ENCODE measurements around the gene VMP1. TPM values are rescaled to one million over a fixed set of nuclear protein-coding genes. Genes with fewer than 3 reads are reported as not detected.
A peak's percentile ranks its signal among the peaks of the same experiment; 100 is the strongest.
"Not testable (repeated sequence)": the region's sequence is repeated elsewhere in the genome, so short reads cannot be mapped to it uniquely, and the experiment has no call there.

VMP1 gene
- total RNA-seq, 1 donor from 2014 or later, result 234 TPM

DNA sequence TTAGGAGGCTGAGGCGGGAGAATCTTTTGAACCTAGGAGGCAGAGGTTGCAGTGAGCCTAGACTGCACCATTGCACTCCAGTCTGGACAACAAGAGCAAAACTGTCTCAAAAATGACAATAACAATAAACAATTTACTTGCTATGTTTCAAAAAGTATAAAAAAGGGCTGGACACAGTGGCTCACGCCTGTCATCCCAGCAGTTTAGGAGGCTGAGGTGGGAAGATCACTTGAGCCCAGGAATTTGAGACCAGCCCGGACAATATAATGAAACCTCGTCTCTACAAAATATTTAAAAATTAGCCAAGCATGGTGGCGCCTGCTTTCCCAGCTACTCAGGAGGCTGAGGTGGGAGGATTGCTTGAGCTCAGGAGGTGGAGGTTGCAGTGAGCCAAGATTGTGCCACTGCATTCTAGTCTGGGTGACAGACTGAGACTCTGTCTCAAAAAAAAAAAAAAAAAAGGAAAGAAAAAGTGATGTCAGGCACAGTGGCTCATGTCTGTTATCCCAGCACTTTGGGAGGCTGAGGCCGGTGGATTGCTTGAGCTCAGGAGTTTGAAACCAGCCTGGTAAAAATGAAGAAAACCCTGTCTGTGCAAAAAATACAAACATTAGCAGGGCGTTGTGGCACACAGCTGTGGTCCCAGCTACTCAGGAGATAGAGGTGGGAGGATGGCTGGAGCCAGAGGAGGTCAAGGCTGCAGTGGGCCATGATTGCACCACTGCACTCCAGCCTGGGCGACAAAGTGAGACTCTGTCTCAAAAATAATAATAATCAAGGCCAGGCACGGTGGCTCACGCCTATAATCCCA is 146.7 kb downstream of the VMP1 start:
- not testable (repeated sequence) for DNase-seq (ENCODE audit: low read depth)

DNA sequence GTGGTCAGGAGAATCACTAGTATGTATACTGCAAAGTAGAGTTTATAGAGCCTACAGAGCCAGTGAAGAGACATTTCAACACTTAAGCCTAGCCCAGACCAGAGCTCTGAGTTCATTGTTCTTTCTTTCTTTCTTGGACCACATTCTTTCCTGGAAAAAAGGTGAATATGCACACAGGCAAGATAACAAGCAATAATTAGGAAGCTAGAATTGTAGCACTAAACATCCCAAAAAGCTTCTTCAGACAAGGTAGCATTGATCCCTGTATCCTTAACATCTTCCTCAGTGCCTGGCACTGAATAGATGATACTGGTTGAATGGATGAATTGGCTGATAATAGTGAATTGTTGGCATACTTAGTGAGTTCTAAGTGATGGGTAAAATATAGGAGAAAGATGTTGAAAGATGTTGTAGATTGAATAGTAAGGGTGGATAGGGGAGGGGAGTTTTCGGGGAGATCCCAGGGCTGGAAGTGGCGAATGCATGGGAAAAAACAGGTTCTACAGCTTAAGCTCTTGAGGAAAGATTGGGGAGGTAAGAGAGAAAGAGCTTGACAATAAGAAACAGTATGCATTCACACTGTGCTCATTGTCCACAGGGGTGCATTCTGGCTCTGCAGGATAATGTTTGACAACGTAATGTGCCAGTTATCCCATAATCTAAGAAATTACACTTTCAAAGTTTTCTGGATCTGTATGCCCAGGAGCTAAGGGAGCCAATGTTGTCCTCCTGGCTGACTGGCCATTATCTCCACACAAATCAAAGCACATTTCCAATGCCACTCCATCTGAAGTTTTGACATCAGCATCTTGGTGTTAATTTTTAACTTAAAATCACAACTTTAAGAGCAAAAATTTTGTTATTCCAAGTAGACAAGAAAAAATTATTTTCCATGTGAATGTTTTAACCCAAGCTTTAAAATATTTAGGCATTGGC is 149.7 kb downstream of the VMP1 start:
- no peak for DNase-seq (ENCODE audit: low read depth)

DNA sequence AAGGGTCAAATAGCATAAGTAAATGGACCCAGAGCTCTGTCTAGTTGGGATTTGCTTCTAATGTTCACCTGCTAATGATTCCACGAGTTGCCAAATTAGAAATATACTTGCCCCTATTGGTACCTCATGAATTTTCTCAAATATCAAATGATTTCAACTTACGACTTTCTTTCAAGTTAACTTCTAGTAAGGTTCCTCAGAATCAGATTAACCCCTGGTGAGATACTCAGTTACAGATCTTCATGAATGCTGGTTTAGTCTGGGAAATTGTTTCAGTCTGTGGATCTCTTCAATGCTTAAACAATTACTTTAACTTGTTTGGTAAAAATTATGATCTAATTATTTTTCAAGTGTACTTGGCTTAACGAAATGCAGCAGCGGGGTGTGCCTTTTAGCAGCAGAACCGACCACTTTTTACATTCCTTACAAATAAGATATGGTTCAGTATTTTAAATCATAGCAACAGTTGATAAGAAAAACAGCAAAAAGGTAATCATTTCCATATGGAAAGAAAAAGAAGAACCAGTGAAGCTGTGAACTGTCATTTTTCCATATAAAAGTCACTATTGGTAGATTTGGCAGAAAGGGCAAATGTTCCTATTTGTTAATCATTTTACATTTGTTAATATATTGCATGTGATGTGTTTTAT is 150.8 kb downstream of the VMP1 start:
- DNase-seq (ENCODE audit: low read depth), result no peak

DNA sequence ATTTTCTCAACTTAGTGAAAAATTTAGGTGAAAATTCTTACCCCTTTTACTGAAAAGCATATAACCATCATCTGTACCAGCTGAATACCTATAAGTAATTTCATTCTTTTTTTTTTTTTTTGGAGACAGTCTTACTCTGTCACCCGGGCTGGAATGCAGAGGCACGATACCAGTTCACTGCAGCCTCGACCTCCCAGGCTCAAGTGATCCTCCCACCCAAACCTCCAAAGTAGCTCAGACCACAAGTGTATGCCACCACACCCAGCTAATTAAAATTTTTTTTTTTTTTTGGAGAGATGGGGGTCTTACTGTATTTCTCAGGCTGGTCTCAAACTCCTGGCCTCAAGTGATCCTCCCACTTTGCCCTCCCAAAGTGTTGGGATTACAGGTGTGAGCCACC is 151.5 kb downstream of the VMP1 start:
- DNase-seq (ENCODE audit: low read depth), result no peak

DNA sequence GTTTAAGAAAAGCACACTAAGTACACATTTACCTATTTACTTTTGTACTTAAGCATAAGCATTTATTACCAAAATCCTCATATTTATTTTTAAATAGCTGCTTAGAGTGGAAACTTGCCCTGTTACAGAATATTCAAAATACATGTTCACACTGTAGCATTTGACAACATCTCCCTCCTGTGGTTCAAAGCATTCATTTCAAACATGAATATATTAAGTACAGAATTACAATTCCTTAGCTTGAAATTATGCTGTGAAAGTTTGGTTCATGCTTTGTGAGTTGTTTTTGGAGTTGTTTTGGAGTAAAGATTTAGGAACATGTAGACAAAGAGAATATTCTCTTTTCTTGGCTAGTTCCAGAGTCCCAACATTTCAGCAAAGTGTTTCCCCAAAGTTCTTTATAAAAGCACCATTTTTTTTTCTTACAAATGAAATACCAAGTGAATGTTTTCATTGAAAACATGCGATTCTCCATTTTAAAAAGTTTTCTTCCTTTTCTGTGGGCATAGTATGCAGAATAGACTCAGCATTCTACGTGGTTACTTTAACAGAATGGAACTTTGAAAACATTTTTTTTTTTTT is 152.1 kb downstream of the VMP1 start:
- peak; percentile 75 for DNase-seq (ENCODE audit: low read depth)

DNA sequence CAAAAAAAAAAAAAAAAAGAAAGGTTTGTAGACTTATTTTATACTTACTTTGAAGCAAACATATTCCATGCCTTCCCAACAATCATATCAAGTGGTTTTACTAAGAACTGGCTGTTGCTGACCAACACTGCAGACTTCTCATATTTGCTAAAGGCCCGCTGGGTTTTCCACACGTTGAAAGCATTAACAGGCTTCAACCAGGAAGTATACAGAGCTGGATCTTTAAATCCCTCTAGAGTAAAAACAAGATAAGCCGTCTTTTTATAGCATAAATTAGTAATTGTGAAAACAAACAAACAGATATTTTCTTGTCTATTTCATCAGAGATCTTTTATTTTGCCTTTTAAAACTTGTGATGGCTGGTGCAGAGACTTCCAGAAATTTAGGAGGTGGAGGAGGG is 156.2 kb downstream of the VMP1 start:
- DNase-seq (ENCODE audit: low read depth), result no peak

DNA sequence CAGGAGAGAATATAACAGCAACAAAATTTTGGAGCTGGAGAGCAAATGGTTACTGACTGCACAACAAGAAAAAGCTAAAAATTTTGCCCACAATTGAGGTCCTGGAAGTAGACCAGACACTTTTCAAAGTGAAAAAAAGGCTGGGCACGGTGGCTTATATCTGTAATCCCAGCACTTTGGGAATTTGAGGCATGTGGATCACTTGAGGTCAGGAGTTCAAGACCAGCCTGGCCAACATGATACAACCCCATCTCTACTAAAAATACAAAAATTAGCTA is 162.4 kb downstream of the VMP1 start:
- DNase-seq (ENCODE audit: low read depth), result no peak

DNA sequence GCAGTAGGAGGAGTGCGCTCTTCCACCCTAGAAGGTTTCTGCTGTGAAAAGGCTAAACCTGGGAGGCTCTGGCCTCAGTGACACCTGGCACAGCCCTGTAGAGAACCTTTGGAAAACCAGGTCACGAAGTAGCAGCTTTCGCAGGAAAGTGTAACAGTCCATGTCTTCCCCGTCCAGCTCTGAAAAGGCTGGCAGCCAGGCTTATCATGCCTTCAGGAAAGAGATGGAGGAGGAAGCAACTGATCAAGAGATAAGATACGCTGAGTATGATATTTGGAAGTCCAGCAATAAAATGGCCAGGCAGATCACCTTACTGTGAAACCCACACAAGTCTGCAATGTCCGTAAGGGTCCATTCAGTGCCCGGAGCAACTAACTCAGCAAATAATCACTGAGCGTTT is 163.0 kb downstream of the VMP1 start:
- DNase-seq (ENCODE audit: low read depth), result no peak

DNA sequence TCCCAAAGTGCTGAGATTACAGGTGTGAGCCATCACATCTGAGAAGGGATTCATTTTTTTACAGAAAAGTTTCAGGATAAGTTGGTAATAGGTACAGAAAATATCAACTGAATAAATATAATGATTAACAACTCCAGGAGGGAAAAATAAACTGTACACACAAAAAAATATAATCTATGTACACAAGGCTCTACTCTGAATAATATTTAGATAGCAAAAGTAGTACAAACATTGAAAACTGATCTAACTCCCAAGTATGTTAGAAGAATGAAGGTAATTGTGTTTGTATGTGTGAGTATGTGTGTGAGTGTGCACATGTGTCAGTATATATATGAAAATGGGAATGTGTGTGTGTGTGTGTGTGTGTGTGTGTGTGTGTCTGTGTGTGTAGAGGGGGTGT is 164.9 kb downstream of the VMP1 start:
- DNase-seq (ENCODE audit: low read depth), result no peak

DNA sequence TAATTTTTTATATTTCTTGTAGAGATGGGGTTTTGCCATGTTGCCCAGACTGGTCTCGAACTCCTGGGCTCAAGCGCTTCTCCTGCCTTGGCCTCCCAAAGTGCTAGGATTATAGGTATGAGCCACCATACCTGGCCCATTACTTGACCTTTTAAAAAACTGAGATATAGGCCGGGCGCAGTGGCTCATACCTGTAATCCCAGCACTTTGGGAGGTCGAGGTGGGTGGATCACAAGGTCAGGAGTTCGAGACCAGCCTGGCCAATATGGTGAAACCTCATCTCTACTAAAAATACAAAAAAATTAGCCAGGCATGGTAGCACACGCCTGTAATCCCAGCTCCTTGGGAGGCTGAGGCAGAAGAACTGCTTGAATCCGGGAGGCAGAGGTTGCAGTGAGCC is 166.0 kb downstream of the VMP1 start:
- not testable (repeated sequence) for DNase-seq (ENCODE audit: low read depth)

DNA sequence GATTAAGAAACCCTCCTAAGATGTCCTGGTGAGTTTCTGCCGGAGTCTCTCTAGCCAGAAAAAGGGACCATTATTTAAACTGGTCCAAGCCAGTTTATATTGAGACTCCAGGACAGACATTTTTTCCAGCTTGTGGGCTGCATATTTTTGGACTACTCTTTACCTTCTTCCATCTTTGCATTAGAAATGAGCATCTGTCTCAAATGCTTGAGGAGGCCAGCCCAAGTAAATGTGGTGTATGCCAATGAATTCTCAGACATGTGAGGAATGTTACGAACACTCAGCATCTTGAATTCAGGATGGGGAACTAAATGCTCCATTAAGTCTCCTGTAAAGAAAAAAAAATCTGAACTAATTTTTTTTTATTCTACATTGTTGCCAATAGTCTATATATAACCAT is 166.9 kb downstream of the VMP1 start:
- no peak for DNase-seq (ENCODE audit: low read depth)

DNA sequence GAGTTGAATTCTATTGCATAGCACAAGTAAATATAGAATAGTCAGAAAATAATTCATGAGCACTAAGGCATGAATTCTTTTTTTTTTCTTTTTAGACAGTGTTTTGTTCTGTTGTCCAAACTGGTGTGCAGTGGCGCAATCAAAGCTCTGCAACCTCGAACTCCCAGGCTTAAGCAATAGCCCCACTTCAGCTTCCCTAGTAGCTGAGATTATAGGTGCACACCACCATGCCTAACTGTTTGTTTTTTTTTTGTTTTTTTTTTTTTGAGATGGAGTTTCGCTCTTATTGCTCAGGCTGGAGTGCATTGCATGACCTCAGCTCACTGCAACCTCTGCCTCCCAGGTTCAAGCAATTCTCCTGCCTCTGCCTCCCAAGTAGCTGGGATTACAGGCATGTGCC is 168.7 kb downstream of the VMP1 start:
- no peak for DNase-seq (ENCODE audit: low read depth)

DNA sequence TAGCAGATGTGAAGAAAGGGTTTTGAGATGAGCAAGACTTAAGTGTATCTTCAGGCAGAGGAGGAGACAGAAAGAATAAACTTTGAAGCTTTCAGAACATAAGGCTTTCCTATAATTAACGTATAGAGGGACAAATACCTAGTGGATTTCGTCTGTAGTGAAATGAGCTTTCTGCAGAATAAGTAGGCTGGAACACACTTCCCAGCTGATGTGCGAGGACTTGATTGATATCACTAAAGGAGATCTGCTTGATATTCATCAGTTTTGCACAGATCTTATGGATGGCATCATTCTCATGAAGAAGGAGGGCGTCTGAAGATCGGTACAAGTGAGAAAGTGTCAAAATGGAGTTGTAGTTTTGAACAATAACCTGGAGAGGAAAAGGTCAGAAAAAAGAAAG is 170.5 kb downstream of the VMP1 start:
- DNase-seq (ENCODE audit: low read depth), result no peak

DNA sequence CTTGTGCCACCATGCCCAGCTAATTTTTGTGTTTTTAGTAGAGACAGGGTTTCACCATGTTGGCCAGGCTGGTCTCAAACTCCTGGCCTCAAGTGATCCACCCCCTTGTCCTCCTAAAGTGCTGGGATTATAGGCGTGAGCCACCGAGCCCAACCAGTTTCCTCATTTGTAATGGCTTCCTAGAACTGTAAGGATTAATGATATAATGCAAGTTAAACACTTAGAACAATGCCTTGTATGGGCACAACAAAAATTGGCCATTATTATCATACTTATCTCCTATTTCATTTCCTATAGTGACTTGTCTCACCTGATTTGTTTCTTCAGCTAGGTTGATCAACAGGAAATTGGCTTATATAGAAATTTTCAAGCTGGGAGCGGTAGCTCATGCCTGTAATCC is 171.2 kb downstream of the VMP1 start:
- DNase-seq (ENCODE audit: low read depth), result no peak

DNA sequence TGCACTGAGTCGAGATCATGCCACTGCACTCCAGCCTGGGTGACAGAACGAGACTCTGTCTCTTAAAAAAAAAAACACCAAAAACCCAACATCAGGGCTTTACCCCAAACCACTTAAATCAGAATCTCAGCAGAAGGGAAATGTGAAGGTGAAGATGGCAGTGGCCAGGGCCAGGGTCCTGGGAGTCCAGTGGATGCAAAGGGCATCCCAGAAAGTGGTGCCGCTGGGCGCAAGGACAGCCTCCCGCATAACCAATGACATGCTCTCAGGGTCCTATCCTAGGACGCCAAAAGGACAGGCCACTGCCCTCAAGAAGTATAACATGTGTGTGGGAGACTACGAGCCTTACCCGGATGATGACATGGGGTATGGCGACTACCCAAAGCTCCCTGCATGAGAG is 177.4 kb downstream of the VMP1 start:
- DNase-seq (ENCODE audit: low read depth), result no peak

DNA sequence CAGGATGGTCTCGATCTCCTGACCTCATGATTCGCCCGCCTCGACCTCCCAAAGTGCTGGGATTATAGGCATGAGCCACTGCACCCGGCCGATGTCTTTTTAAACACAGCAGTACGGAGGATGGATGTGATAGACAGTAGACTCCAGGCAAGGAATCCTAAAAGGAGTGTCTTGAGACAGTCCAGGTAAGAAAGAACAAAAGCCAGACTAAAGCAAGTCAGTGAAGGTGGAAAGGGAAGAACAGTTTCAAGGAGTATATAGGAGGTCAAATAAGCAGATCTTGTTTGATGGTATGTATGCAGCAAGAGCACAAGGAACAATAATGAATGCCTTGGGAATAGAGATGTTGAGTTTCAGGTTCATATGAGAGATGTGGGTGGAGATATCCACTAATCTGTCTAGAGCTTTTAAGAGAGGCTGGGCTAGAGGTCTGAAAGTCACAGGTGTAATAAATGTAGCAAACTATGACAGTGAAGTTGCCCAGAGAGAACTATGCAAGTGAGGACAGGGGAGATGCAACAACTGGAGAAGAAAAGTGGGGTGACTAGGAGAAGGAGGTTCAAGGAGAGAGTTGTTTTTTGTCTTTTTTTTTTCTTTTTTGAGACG is 180.8 kb downstream of the VMP1 start:
- no peak for DNase-seq (ENCODE audit: low read depth)

DNA sequence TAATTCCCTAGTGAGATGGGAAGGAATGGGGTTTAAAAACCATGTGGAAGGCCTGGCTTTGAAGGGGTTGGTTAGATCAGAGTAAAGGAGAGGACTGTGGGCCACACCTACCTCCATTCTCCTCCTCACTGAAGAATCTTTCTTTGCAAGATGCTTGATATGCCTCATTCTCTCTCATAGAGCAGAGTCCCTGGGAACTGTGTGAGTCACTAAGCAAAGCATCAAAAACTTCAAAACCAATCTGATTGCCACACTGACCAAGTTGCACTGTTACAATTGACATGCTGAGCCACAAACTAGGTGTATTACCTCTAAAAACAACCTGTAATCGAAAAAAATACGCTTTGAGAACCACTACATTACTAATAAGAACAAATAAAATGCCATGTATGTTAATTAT is 183.3 kb downstream of the VMP1 start:
- DNase-seq (ENCODE audit: low read depth), result no peak
